GM19395 (cell line): Measurements from ENCODE around the gene DDX27.
A peak's percentile ranks its signal among the peaks of the same experiment; 100 is the strongest.

Experiments
- ATAC-seq: cut with Tn5 transposase; IDR thresholded peaks from one replicate; pipeline ENCODE4 v1.9.1; 2021; ENCODE audit warnings: mild to moderate bottlenecking, moderate library complexity; ENCODE audit not compliant: unreplicated experiment

Gene DDX27

GRCh38 chr20:49247169-49247723 lies 28.0 kb downstream of the DDX27 start:
- no peak for ATAC-seq

- no peak for ATAC-seq
Measured at GRCh38 chr20:49247792-49248191, 28.6 kb downstream of the DDX27 start.

- ATAC-seq = no peak
Measured at GRCh38 chr20:49248301-49248700, 29.1 kb downstream of the DDX27 start.

- ATAC-seq = no peak
Measured at GRCh38 chr20:49248879-49249665, 29.9 kb downstream of the DDX27 start.

- no peak for ATAC-seq
Measured at GRCh38 chr20:49252556-49253350, 33.5 kb downstream of the DDX27 start.

- ATAC-seq = no peak
Measured at GRCh38 chr20:49256261-49256660, 37.0 kb downstream of the DDX27 start.

- ATAC-seq = no peak
Measured at GRCh38 chr20:49259284-49259683, 40.1 kb downstream of the DDX27 start.

- no peak for ATAC-seq
Measured at GRCh38 chr20:49259799-49260198, 40.6 kb downstream of the DDX27 start.

GRCh38 chr20:49260218-49260617 lies 41.0 kb downstream of the DDX27 start:
- no peak for ATAC-seq

- ATAC-seq = no peak
Measured at GRCh38 chr20:49261173-49261572, 42.0 kb downstream of the DDX27 start.

GRCh38 chr20:49262444-49262843 lies 43.2 kb downstream of the DDX27 start:
- no peak for ATAC-seq

GRCh38 chr20:49267327-49267726 lies 48.1 kb downstream of the DDX27 start:
- no peak for ATAC-seq

- ATAC-seq = no peak
Measured at GRCh38 chr20:49268600-49269365, 49.6 kb downstream of the DDX27 start.

GRCh38 chr20:49270177-49270576 lies 51.0 kb downstream of the DDX27 start:
- no peak for ATAC-seq

GRCh38 chr20:49270736-49271135 lies 51.5 kb downstream of the DDX27 start:
- ATAC-seq = no peak

GRCh38 chr20:49272654-49273053 lies 53.4 kb downstream of the DDX27 start:
- peak; percentile 53 for ATAC-seq

GRCh38 chr20:49273696-49274277 lies 54.6 kb downstream of the DDX27 start:
- no peak for ATAC-seq

GRCh38 chr20:49275216-49275615 lies 56.0 kb downstream of the DDX27 start:
- no peak for ATAC-seq

GRCh38 chr20:49275636-49276035 lies 56.4 kb downstream of the DDX27 start:
- ATAC-seq = no peak

- no peak for ATAC-seq
Measured at GRCh38 chr20:49276161-49276960, 57.1 kb downstream of the DDX27 start.
